GM18951 (cell line): ENCODE data around the gene ASB18.

Experiments used
- POLR2A ChIP-seq: IDR thresholded peaks from 4 replicates; pipeline ENCODE4 v1.6.1; 2011; ENCODE audit warnings: mild to moderate bottlenecking; ENCODE audit not compliant: insufficient read length, insufficient read depth; ENCODE audit errors: extremely low read depth
- in situ Hi-C: fragments of 300-500 bp; cut with MboI; formaldehyde crosslinking; loops from one replicate; pipeline ENCODE4 v1.12.0; 2022; ENCODE audit warnings: low sequenced_read_pairs, mixed read lengths, inconsistent platforms; ENCODE audit not compliant: unreplicated experiment

Gene ASB18

DNA sequence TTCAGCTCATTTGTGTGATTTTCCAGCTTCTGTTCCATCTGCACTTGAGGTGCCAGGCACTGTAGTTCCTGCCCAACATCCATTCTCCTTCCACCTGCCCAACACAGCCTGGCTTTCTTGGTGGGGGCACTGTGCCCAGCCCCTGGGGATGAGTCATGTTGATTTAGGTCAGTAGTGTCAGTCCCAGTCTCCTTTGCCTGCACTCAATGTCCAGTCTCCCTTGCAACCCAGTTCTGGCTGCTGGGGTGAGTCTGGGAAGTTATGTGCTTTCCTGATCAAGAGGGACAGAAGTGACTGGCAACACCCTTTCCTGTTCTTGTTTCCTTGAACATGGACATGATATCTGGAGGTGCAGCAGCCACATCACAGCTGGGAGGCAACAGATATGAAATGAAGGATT, 1.5 kb upstream of the ASB18 start:
- in situ Hi-C loops, result no loop called here
- no peak for TF ChIP-seq POLR2A

GRCh38 chr2:236262238-236262637, 2.0 kb downstream of the ASB18 start:
- in situ Hi-C loops, result no loop called here
- TF ChIP-seq POLR2A, result no peak

GRCh38 chr2:236261452-236261851, 2.8 kb downstream of the ASB18 start:
- in situ Hi-C loops, result no loop called here
- TF ChIP-seq POLR2A, result no peak

DNA sequence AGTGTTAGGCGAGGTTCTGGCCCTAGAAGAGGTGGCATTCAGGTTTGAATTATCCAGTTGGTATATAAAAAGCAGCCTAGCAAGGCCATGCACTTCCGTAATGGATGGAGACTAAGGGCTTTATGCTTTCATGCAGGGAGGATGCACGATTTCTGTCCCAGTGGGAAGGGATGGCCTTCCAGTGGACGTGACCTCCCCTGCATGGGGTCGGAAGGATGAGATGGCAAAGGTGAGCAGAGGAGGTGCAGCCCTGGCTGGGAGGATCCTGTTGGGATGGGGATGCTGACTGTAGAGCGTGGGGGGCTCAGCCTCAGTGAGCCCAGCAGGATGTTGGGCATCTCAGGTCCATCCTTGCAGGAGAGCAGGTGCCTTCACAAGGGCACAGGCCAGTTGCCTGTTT, 4.8 kb downstream of the ASB18 start:
- in situ Hi-C loops, result no loop called here
- no peak for TF ChIP-seq POLR2A

DNA sequence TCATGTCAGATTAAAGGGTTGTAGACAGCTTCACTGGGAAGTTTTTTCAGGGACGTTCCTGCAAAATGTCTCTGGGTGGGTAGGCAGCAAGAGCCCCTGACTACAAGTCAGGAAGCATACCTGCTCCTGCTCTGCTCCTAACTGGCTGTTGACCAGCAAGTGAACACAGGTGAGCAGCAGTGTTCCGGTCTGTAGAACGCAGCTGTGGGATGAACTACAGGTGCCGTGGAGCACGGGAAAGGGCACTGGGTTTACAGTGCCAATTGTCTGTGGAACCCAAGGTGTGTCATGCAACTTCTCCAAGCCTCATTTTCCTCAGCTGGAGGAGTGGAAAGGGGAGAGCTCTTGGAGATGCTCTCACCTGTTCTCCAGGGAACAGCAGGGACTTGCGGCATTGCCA, 6.6 kb downstream of the ASB18 start:
- no peak for TF ChIP-seq POLR2A
- in situ Hi-C loops, result no loop called here

DNA sequence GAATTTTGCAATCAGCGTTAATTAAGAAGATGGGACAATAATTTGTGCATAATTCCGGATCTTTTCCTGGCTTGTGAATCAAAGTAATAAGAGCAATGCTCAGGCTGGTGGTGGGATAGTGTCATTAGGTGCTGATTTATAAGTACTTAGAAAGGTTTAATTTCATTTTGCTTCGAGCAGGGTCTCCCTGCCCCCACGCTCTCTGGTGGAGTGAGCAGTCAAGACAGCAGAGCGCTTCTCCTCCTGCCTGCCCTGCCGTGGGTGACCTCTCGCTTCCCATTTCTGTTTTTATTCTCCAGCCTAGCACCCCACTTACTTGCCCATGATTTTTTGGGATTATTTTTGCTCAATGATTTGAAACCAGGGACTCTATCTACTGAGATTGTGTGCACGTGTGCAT, 7.1 kb downstream of the ASB18 start:
- in situ Hi-C loops, result no loop called here
- TF ChIP-seq POLR2A, result no peak

DNA sequence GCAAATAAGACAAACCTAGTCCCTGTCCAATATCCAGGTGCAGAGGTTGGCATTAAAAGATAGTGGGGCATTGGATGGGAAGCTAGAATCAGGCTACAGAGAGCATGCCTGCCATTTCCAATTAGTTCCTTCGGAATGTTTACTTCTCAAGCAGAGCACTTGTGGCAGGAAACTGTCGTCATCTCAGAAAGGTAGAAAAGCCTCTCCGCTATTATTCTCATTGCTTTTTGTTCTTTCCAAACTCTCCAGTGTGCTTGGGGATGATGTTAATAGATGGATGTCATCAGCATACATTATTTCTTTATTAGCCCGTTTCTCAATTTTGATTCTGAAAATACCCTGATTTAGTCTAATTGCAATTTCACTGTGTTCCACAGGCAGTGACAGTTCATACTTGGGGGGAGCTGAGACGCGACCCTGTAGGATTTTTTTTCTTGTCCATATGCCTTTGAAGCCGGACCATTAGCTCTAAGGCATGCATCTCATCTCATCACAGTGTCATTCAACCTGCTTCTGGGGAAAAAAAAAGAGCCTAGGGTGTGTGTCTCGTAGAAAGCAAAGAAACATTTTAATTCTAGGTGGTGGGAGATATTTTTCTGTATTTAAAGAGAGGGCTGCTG, 7.7 kb downstream of the ASB18 start:
- no peak for TF ChIP-seq POLR2A
- in situ Hi-C loops, result no loop called here

- TF ChIP-seq POLR2A, result no peak
- in situ Hi-C loops, result no loop called here
Measured at GRCh38 chr2:236254674-236255073, 9.5 kb downstream of the ASB18 start.

DNA sequence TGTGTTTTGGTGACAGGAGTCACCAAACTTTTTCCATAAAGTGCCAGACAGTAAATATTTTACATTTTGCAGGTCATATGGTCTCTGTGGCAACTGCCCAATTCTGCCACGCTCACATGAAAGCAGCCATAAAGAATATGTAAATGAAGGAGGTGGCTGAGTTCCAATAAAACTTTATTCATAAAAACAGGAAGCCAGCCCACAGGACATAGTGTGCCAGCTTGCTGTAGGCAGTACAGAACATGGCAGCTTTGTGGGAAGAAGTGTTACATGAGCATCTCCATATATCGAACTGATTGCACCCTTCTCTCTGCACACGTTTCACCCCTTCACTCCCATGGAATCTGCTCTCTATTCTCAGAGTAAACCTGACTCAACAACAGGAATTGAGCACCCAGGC, 10.2 kb downstream of the ASB18 start:
- no peak for TF ChIP-seq POLR2A
- in situ Hi-C loops, result no loop called here

- in situ Hi-C loops, result no loop called here
- TF ChIP-seq POLR2A, result no peak
Measured at GRCh38 chr2:236252602-236253001, 11.6 kb downstream of the ASB18 start.

GRCh38 chr2:236250909-236251579, 13.2 kb downstream of the ASB18 start:
- no peak for TF ChIP-seq POLR2A
- in situ Hi-C loops, result no loop called here

- no peak for TF ChIP-seq POLR2A
- in situ Hi-C loops, result no loop called here
Measured at GRCh38 chr2:236250286-236250685, 13.9 kb downstream of the ASB18 start.

DNA sequence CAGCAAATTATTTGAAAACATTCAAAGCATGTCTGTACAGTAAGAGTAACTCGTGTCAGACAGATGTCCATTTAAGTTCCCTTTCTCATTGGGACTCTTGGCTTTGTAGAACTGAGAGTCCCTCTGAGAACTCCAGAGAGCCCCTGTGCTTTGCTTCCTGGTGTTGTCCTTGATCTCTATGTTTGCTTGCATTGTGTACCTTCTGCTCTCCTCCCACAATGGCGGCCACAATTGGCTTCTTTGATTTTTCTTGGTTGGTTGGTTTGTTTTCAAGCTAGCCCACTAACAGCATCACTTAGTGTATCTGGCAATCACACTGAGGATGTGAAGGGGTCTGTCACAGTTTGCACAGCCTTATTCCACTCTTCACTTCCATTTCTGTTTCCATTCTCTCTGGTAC, 15.1 kb downstream of the ASB18 start:
- in situ Hi-C loops, result no loop called here
- TF ChIP-seq POLR2A, result no peak

GRCh38 chr2:236246711-236247246, 17.4 kb downstream of the ASB18 start:
- in situ Hi-C loops, result no loop called here
- no peak for TF ChIP-seq POLR2A
